Lung (tissue), 12 donors: Measurements from ENCODE around the gene THSD7B. TPM values are rescaled to one million over a fixed set of nuclear protein-coding genes. Genes with fewer than 3 reads are reported as not detected.
"Not testable (repeated sequence)": the region's sequence is repeated elsewhere in the genome, so short reads cannot be mapped to it uniquely, and the experiment has no call there.

ENCODE experiments used
- ATAC-seq: fragments of 200-7000 bp; cut with Tn5 transposase; one replicate; pipeline ENCODE4 v1.9.1; 2020; ENCODE audit warnings: moderate number of reproducible peaks; ENCODE audit not compliant: insufficient read depth, low FRiP score
- DNase-seq, 3 donors: peaks; one replicate each; pipeline ENCODE4 v3.0.0-alpha.2; 2013 to 2017
- H3K27ac ChIP-seq, 2 donors: one replicate each; pipeline ENCODE4 v1.5.1; 2013; ENCODE audit warnings: mild to moderate bottlenecking in 2 of 2, moderate library complexity in 2 of 2, control low read depth in 1 of 2, inconsistent platforms in 1 of 2, low read depth in 1 of 2, low read length in 1 of 2
- H3K27me3 ChIP-seq, 3 donors: one replicate each; pipeline ENCODE4 v1.5.1; 2013; ENCODE audit warnings: low read length in 2 of 3; ENCODE audit not compliant: control insufficient read depth in 3 of 3, insufficient read depth in 3 of 3
- H3K36me3 ChIP-seq, 4 donors: one replicate each; pipeline ENCODE4 v1.5.1; 2013; ENCODE audit warnings: low read length in 4 of 4, mild to moderate bottlenecking in 1 of 4, moderate library complexity in 1 of 4; ENCODE audit not compliant: control insufficient read depth in 4 of 4, insufficient read depth in 4 of 4
- H3K4me1 ChIP-seq, 5 donors: one replicate each; pipeline ENCODE4 v1.5.1; 2013; ENCODE audit warnings: low read length in 5 of 5, mild to moderate bottlenecking in 2 of 5, moderate library complexity in 1 of 5; ENCODE audit not compliant: control insufficient read depth in 5 of 5, insufficient read depth in 5 of 5
- H3K4me3 ChIP-seq: one replicate; pipeline ENCODE4 v1.5.1; 2013; ENCODE audit warnings: mild to moderate bottlenecking, control low read depth, moderate library complexity
- H3K9ac ChIP-seq, 2 donors: one replicate each; pipeline ENCODE4 v1.5.1; 2013; ENCODE audit warnings: low read length in 2 of 2, control low read depth in 1 of 2; ENCODE audit not compliant: insufficient read depth in 1 of 2
- H3K9me3 ChIP-seq, 4 donors: one replicate each; pipeline ENCODE4 v1.5.1; 2013; ENCODE audit warnings: low read length in 3 of 4, mild to moderate bottlenecking in 1 of 4, moderate library complexity in 1 of 4; ENCODE audit not compliant: control insufficient read depth in 4 of 4, insufficient read depth in 3 of 4
- CTCF ChIP-seq: IDR thresholded peaks from 2 replicates; pipeline ENCODE4 v1.5.1; 2012; ENCODE audit warnings: mild to moderate bottlenecking; ENCODE audit errors: control extremely low read depth, extremely low read depth
- WGBS, 2 donors: extraction: QIAGEN DNeasy Blood & Tissue Kit; methylation state at CpG; one replicate each; pipeline ENCODE4 v1.1.7; 2013; 5-methylcytosine and 5-hydroxymethylcytosine counted together
- polyA plus RNA-seq, 2 donors: library from polyadenylated mRNA; stranded (reverse); fragments of 200-250 nt; gene quantifications; one replicate each; pipeline ENCODE4 v1.2.1, GENCODE V29; 2013
- total RNA-seq, 2 donors: library from RNA; depleted of rRNA in 1 of 2; stranded (reverse); fragments of >200 nt in 1 of 2; gene quantifications; one replicate each; pipeline ENCODE4 v1.2.1, GENCODE V29; 2014 to 2021
- donor health status: control.
- donor health status: control.
- donor health status: Bipolar disorder and iron deficiency.
- donor health status: healthy.
- donor health status: DM: yes; HTN: yes; CAD: no.

THSD7B gene
- total and polyA plus RNA-seq, 4 donors = 0.03 to 8.2 (median 0.14) TPM

GRCh38 chr2:137321566-137321965, 556.2 kb downstream of the THSD7B start:
- DNase-seq = no peak
- 47 to 65% methylated on average over 1 of the region's 1 CpG for WGBS, 2 donors

GRCh38 chr2:137331562-137331961, 566.2 kb downstream of the THSD7B start:
- not testable (repeated sequence) for DNase-seq, H3K27me3 ChIP-seq, ATAC-seq, H3K27ac ChIP-seq, H3K9me3 ChIP-seq, H3K9ac ChIP-seq, H3K4me3 ChIP-seq, H3K36me3 ChIP-seq
- WGBS, 2 donors = 95 to 96% methylated on average over 25 of the region's 25 CpGs
- H3K4me1 ChIP-seq = peaks cover 0 to 18% (median 4%) of the 10 kb centered on the region in 5 donors

More at GRCh38 chr2:137321566-137321965, 556.2 kb downstream of the THSD7B start:
- Histone ChIP-seq H3K27me3 (no peaks in the 10 kb centered on the region), H3K4me3 (no peak overlapping the region), H3K36me3 (no peaks in the 10 kb centered on the region), H3K27ac (no peak overlapping the region), H3K9me3 (no peaks in the 10 kb centered on the region), H3K4me1 (no peaks in the 10 kb centered on the region), H3K9ac (no peak overlapping the region)
- no peak for TF ChIP-seq CTCF
- no peak for ATAC-seq

GRCh38 chr2:137333386-137334165, 568.2 kb downstream of the THSD7B start:
- DNase-seq (peak; percentile 38 to 90 (median 68)), ATAC-seq (no peak)
- TF ChIP-seq CTCF = no peak
- 45 to 50% methylated on average over 4 of the region's 4 CpGs for WGBS, 2 donors
- H3K27ac ChIP-seq = no peak overlapping the region
- peaks cover 0 to 2% (median 0%) of the 10 kb centered on the region in 4 donors for H3K9me3 ChIP-seq
- H3K27me3 ChIP-seq = no peaks in the 10 kb centered on the region
- no peak overlapping the region for H3K4me3 ChIP-seq
- H3K36me3 ChIP-seq = no peaks in the 10 kb centered on the region
- peak overlapping the region in 1 of 2 donors; percentile 57 for H3K9ac ChIP-seq
- H3K4me1 ChIP-seq = peaks cover 0 to 18% (median 4%) of the 10 kb centered on the region in 5 donors

GRCh38 chr2:137336067-137336466, 570.7 kb downstream of the THSD7B start:
- ATAC-seq = no peak
- WGBS, 2 donors = 80 to 84% methylated on average over 2 of the region's 2 CpGs
- H3K4me3 ChIP-seq = no peak overlapping the region
- DNase-seq = no peak
- no peaks in the 10 kb centered on the region for H3K27me3 ChIP-seq
- TF ChIP-seq CTCF = no peak
- H3K9me3 ChIP-seq = no peaks in the 10 kb centered on the region
- no peak overlapping the region for H3K9ac ChIP-seq
- no peaks in the 10 kb centered on the region for H3K36me3 ChIP-seq
- peaks cover 0 to 18% (median 4%) of the 10 kb centered on the region in 5 donors for H3K4me1 ChIP-seq
- H3K27ac ChIP-seq = no peak overlapping the region
